ENCODE results near the gene CDHR4. TPM values are rescaled to one million over a fixed set of nuclear protein-coding genes. Genes with fewer than 3 reads are reported as not detected.

Gene CDHR4
- total RNA-seq, 3 donors from 2014 or later: not detected

GRCh38 chr3:49813497-49814174 is 14.0 kb upstream of the CDHR4 start, which contains the start of gene UBA7:
TSS of gene UBA7 (minus strand) at chr3:49813953. CDS start at chr3:49813787, 166 bp downstream.
- DNase-seq (ENCODE audit: low spot score in 2 of 2): peak in 1 of 2 donors; percentile 39
- Histone ChIP-seq H3K27me3 (no peaks in the 10 kb centered on the region), H3K4me1 (peaks cover 0 to 14% of the 10 kb centered on the region in 2 donors), H3K4me3 (peak within 1 kb of the TSS; percentile 47 to 72 (median 56)), H3K36me3 (peaks cover 5% of the 10 kb centered on the region), H3K9me3 (no peaks in the 10 kb centered on the region), H3K27ac (peak within 1 kb of the TSS; percentile 83 to 84)
- intact Hi-C loops (cut with DNase I; ENCODE audit: low total_unique reads): no loop called here
- peak in 2 of 3 donors; percentile 29 to 45 for TF ChIP-seq POLR2AphosphoS5 (IDR thresholded peaks at IDR 0.05)
- no peak for TF ChIP-seq CTCF (IDR thresholded peaks at IDR 0.05)
- TF ChIP-seq POLR2A (IDR thresholded peaks at IDR 0.05): no peak

DNA sequence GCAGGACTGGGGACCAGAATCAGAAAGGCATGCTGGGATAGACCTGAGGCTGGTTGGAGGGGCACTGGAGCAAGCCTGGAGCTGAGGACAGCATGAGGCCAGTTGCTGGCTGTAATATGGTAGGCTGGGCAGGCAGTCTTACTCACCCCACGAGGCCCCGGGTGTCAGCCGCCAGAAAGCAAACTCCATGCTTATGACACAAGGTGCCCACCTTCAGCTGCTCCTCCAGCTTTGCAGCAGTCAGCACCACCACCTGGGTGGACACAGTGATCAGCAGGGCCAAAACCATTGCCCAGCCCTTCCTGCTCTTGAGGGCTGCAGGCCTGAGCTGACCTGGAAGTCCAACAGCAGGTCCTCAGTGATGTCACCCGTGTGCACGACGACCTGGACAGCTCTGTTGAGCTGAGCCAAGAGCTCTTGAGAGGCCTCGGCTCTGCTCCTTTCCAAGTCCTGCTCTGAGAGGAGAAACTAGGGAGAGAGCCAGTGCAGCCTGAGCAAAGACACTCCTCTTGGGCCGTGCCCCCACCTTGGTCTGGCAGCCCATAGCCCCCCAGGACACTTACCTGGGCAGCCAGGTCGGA is 13.3 kb upstream of the CDHR4 start:
- Histone ChIP-seq H3K27me3 (no peaks in the 10 kb centered on the region), H3K4me3 (peak overlapping the region; percentile 47 to 72 (median 56)), H3K36me3 (peaks cover 5% of the 10 kb centered on the region), H3K27ac (peak overlapping the region; percentile 83 to 84), H3K4me1 (peaks cover 0 to 14% of the 10 kb centered on the region in 2 donors), H3K9me3 (no peaks in the 10 kb centered on the region)
- intact Hi-C loops (cut with DNase I; ENCODE audit: low total_unique reads): no loop called here
- no peak for DNase-seq (ENCODE audit: low spot score in 2 of 2)
- no peak for TF ChIP-seq POLR2AphosphoS5 (IDR thresholded peaks at IDR 0.05)
- TF ChIP-seq CTCF (IDR thresholded peaks at IDR 0.05): no peak
- TF ChIP-seq POLR2A (IDR thresholded peaks at IDR 0.05): no peak

GRCh38 chr3:49807431-49808114 is 7.9 kb upstream of the CDHR4 start:
- H3K9me3 ChIP-seq: no peaks in the 10 kb centered on the region
- intact Hi-C loops (cut with DNase I; ENCODE audit: low total_unique reads): loop anchor here (5.0 kb wide), 1 partner anchor 35 kb away; no protein-coding TSS in a partner anchor
- no peak for DNase-seq (ENCODE audit: low spot score in 2 of 2)
- H3K4me1 ChIP-seq: peaks cover 18 to 33% of the 10 kb centered on the region in 2 donors
- no peaks in the 10 kb centered on the region for H3K27me3 ChIP-seq
- peak overlapping the region; percentile 19 to 97 for H3K27ac ChIP-seq
- peaks cover 5% of the 10 kb centered on the region for H3K36me3 ChIP-seq
- TF ChIP-seq POLR2A (IDR thresholded peaks at IDR 0.05): no peak
- TF ChIP-seq CTCF (IDR thresholded peaks at IDR 0.05): no peak
- no peak for TF ChIP-seq POLR2AphosphoS5 (IDR thresholded peaks at IDR 0.05)
- H3K4me3 ChIP-seq: no peak overlapping the region

GRCh38 chr3:49806850-49807249 is 7.2 kb upstream of the CDHR4 start:
- intact Hi-C loops (cut with DNase I; ENCODE audit: low total_unique reads): loop anchor here (5.0 kb wide), 1 partner anchor 35 kb away; no protein-coding TSS in a partner anchor
- Histone ChIP-seq H3K9me3 (no peaks in the 10 kb centered on the region), H3K4me3 (no peak overlapping the region), H3K27ac (peak overlapping the region; percentile 90 to 97), H3K36me3 (peaks cover 5% of the 10 kb centered on the region), H3K4me1 (peaks cover 18 to 29% of the 10 kb centered on the region in 2 donors), H3K27me3 (no peaks in the 10 kb centered on the region)
- TF ChIP-seq POLR2AphosphoS5 (IDR thresholded peaks at IDR 0.05): no peak
- TF ChIP-seq POLR2A (IDR thresholded peaks at IDR 0.05): no peak
- no peak for TF ChIP-seq CTCF (IDR thresholded peaks at IDR 0.05)
- no peak for DNase-seq (ENCODE audit: low spot score in 2 of 2)
